Measurements from ENCODE around the gene NPC2.

DNA sequence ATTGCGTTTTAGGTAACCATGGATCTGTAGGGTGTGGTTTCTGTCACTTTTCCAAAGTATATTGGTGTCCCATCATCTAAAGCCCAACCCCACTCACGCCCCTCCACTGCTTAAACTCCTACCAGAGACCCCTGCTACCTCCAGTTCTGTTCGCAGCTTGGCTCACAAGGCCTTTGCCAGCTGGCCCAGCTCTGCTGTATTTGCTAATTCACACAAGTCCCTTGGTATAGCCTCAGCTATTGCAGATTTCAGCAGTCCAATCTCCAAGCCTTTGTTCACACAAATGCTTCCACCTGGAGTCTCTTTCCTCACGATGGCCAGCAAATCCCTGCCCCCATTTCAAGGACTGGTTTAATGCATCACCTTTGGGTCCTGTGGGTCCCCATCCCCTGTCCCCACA lies 24.6 kb upstream of the NPC2 start:
- TF ChIP-seq, protein P1, sequence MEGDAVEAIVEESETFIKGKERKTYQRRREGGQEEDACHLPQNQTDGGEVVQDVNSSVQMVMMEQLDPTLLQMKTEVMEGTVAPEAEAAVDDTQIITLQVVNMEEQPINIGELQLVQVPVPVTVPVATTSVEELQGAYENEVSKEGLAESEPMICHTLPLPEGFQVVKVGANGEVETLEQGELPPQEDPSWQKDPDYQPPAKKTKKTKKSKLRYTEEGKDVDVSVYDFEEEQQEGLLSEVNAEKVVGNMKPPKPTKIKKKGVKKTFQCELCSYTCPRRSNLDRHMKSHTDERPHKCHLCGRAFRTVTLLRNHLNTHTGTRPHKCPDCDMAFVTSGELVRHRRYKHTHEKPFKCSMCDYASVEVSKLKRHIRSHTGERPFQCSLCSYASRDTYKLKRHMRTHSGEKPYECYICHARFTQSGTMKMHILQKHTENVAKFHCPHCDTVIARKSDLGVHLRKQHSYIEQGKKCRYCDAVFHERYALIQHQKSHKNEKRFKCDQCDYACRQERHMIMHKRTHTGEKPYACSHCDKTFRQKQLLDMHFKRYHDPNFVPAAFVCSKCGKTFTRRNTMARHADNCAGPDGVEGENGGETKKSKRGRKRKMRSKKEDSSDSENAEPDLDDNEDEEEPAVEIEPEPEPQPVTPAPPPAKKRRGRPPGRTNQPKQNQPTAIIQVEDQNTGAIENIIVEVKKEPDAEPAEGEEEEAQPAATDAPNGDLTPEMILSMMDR (IDR thresholded peaks at IDR 0.05 in 8 of 11, conservative IDR thresholded peaks at IDR 0.05 in 3 of 11) = no peak
- no peak for TF ChIP-seq POLR2A (IDR thresholded peaks at IDR 0.05)
